Neural progenitor cell (in vitro differentiated cells): ENCODE measurements around the gene TGOLN2.

Source experiments
- CTCF ChIP-seq: fragments of 200-600 bp; sonication (generic); IDR thresholded peaks from 2 replicates; pipeline ENCODE4 v1.5.1; 2017; ENCODE audit warnings: antibody characterized with exemption, mild to moderate bottlenecking
- EZH2 ChIP-seq: fragments of 200-600 bp; sonication (generic); IDR thresholded peaks from 2 replicates; pipeline ENCODE4 v1.6.1; 2017; ENCODE audit warnings: antibody characterized with exemption, mild to moderate bottlenecking, moderate library complexity
- EZH2phosphoT487 ChIP-seq: fragments of 200-600 bp; sonication (generic); IDR thresholded peaks from 2 replicates; pipeline ENCODE4 v1.6.1; 2017; ENCODE audit warnings: antibody characterized with exemption

GRCh38 chr2:85325466-85325811, 2.4 kb downstream of the TGOLN2 start:
- TF ChIP-seq EZH2 (no peak), CTCF (no peak), EZH2phosphoT487 (no peak)
